Lower lobe of right lung (tissue), 2 donors: ENCODE data around the gene LBP. TPM values are rescaled to one million over a fixed set of nuclear protein-coding genes. Genes with fewer than 3 reads are reported as not detected.
"Not testable (repeated sequence)": the region's sequence is repeated elsewhere in the genome, so short reads cannot be mapped to it uniquely, and the experiment has no call there.

ENCODE experiments used
- ATAC-seq, 2 donors: fragments of 200-7000 bp; cut with Tn5 transposase; one replicate each; pipeline ENCODE4 v1.9.1; 2020 to 2022; ENCODE audit warnings: mild to moderate bottlenecking in 2 of 2, moderate library complexity in 2 of 2
- DNase-seq: peaks from one replicate; pipeline ENCODE4 v3.0.0-alpha.2; 2020
- H3K27ac ChIP-seq: fragments of 200-600 bp; one replicate; pipeline ENCODE4 v1.8.0; 2022
- H3K27me3 ChIP-seq: fragments of 200-600 bp; one replicate; pipeline ENCODE4 v1.8.0; 2022; ENCODE audit warnings: low read depth
- H3K36me3 ChIP-seq: fragments of 200-600 bp; one replicate; pipeline ENCODE4 v1.8.0; 2022; ENCODE audit warnings: mild to moderate bottlenecking
- H3K4me1 ChIP-seq: fragments of 200-600 bp; one replicate; pipeline ENCODE4 v1.8.0; 2022
- H3K4me3 ChIP-seq: fragments of 200-600 bp; one replicate; pipeline ENCODE4 v1.8.0; 2022; ENCODE audit warnings: mild to moderate bottlenecking
- H3K9me3 ChIP-seq: fragments of 200-600 bp; one replicate; pipeline ENCODE4 v1.8.0; 2022
- intact Hi-C: fragments of 100-400 bp; cut with DNase I; formaldehyde crosslinking; loops from one replicate; pipeline ENCODE4 v1.11.0; 2022
- total RNA-seq: library from RNA; stranded (reverse); fragmentation: NEBNext Ultra II Directional; extraction: Animal tissue kit (Norgen Biotek cat#: 25700); gene quantifications from one replicate; pipeline ENCODE4 v1.2.1, GENCODE V29; 2021
- TF ChIP-seq, protein P1 (sequence below): fragments of 200-600 bp; IDR thresholded peaks from one replicate; pipeline ENCODE4 v1.8.0; 2022; ENCODE audit warnings: antibody characterized with exemption, mild to moderate bottlenecking
- donor health status: DM: no; HTN: yes; CAD: no; lungs with severe emphysema.

The LBP gene
- total RNA-seq, 1 donor from 2014 or later = not detected

- no peaks in the 10 kb centered on the region for H3K27me3 ChIP-seq
- no peaks in the 10 kb centered on the region for H3K9me3 ChIP-seq
- H3K4me3 ChIP-seq = no peak overlapping the region
- intact Hi-C loops = no loop called here
- H3K4me1 ChIP-seq = no peaks in the 10 kb centered on the region
- DNase-seq (no peak), ATAC-seq (no peak)
- TF ChIP-seq, protein P1, sequence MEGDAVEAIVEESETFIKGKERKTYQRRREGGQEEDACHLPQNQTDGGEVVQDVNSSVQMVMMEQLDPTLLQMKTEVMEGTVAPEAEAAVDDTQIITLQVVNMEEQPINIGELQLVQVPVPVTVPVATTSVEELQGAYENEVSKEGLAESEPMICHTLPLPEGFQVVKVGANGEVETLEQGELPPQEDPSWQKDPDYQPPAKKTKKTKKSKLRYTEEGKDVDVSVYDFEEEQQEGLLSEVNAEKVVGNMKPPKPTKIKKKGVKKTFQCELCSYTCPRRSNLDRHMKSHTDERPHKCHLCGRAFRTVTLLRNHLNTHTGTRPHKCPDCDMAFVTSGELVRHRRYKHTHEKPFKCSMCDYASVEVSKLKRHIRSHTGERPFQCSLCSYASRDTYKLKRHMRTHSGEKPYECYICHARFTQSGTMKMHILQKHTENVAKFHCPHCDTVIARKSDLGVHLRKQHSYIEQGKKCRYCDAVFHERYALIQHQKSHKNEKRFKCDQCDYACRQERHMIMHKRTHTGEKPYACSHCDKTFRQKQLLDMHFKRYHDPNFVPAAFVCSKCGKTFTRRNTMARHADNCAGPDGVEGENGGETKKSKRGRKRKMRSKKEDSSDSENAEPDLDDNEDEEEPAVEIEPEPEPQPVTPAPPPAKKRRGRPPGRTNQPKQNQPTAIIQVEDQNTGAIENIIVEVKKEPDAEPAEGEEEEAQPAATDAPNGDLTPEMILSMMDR = no peak
- H3K27ac ChIP-seq = no peak overlapping the region
- H3K36me3 ChIP-seq = no peaks in the 10 kb centered on the region
Measured at GRCh38 chr20:38402089-38402488, 55.8 kb downstream of the LBP start.

- no peaks in the 10 kb centered on the region for H3K4me1 ChIP-seq
- TF ChIP-seq, protein P1 = no peak
- H3K36me3 ChIP-seq = no peaks in the 10 kb centered on the region
- intact Hi-C loops = no loop called here
- no peaks in the 10 kb centered on the region for H3K27me3 ChIP-seq
- no peak for ATAC-seq
- H3K9me3 ChIP-seq = no peaks in the 10 kb centered on the region
- H3K4me3 ChIP-seq = no peak overlapping the region
- no peak overlapping the region for H3K27ac ChIP-seq
- no peak for DNase-seq
Measured at GRCh38 chr20:38402816-38403215, 56.5 kb downstream of the LBP start.

DNA sequence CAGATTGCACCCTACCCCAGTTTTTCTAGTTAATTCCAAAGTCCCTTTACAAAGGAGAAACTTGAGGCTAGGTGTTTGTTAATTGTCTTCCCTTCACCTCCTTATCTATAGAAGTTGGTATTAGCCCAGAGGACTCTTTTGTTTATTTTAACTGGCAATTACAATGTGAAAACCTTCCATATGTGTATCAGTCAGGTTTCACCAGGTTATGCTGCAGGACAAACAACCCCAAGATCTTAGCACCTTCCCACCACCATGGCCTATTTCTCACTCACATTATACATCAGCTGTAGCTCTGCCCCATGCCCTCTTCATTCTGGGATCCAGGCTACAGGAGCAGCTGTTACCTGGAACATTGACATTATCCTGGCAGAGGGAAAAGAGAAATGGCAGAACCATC is 57.7 kb downstream of the LBP start:
- Histone ChIP-seq H3K4me3 (no peak overlapping the region), H3K36me3 (no peaks in the 10 kb centered on the region), H3K27ac (no peak overlapping the region), H3K9me3 (no peaks in the 10 kb centered on the region), H3K27me3 (no peaks in the 10 kb centered on the region), H3K4me1 (no peaks in the 10 kb centered on the region)
- ATAC-seq (no peak), DNase-seq (no peak)
- intact Hi-C loops = no loop called here
- TF ChIP-seq, protein P1 = no peak

- Histone ChIP-seq H3K36me3 (no peaks in the 10 kb centered on the region), H3K4me1 (no peaks in the 10 kb centered on the region), H3K27ac (no peak overlapping the region), H3K9me3 (no peaks in the 10 kb centered on the region), H3K27me3 (no peaks in the 10 kb centered on the region), H3K4me3 (no peak overlapping the region)
- TF ChIP-seq, protein P1 = no peak
- intact Hi-C loops = no loop called here
- DNase-seq = no peak
- ATAC-seq = no peak
Measured at GRCh38 chr20:38405132-38405531, 58.9 kb downstream of the LBP start.

GRCh38 chr20:38406476-38406875 is 60.2 kb downstream of the LBP start:
- intact Hi-C loops = no loop called here
- H3K36me3 ChIP-seq = peaks cover 3% of the 10 kb centered on the region
- DNase-seq = no peak
- H3K27me3 ChIP-seq = no peaks in the 10 kb centered on the region
- ATAC-seq = no peak
- H3K4me3 ChIP-seq = no peak overlapping the region
- H3K27ac ChIP-seq = no peak overlapping the region
- H3K9me3 ChIP-seq = no peaks in the 10 kb centered on the region
- TF ChIP-seq, protein P1 = no peak
- H3K4me1 ChIP-seq = no peaks in the 10 kb centered on the region

DNA sequence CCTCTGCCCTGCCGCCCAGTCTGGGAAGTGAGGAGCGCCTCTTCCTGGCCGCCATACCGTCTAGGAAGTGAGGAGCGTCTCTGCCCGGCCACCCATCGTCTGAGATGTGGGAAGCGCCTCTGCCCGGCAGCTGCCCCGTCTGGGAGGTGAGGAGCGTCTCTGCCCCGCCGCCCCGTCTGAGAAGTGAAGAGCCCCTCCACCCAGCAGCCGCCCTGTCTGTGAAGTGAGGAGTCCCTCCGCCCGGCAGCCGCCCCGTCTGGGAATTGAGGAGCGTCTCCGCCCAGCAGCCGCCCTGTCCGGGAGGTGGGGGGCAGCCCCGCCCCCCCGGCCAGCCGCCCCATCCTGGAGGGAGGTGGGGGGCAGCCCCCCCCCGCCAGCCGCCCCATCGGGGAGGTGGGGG is 61.0 kb downstream of the LBP start:
- Histone ChIP-seq H3K36me3 (peaks cover 3% of the 10 kb centered on the region), H3K4me1 (no peaks in the 10 kb centered on the region), H3K9me3 (no peaks in the 10 kb centered on the region), H3K27ac (no peak overlapping the region), H3K4me3 (no peak overlapping the region), H3K27me3 (no peaks in the 10 kb centered on the region)
- DNase-seq (no peak), ATAC-seq (no peak)
- intact Hi-C loops = no loop called here
- TF ChIP-seq, protein P1 = no peak

DNA sequence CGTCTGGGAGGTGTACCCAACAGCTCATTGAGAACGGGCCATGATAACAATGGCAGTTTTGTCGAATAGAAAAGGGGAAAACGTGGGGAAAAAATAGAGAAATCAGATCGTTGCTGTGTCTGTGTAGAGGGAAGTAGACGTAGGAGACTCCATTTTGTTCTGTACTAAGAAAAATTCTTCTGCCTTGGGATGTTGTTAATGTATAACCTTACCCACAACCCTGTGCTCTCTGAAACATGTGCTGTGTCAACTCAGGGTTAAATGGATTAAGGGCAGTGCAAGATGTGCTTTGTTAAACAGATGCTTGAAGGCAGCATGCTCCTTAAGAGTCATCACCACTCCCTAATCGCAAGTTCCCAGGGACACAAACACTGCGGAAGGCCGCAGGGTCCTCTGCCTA is 61.5 kb downstream of the LBP start:
- intact Hi-C loops, H3K27ac ChIP-seq, H3K4me3 ChIP-seq: not testable (repeated sequence)

More for the DNA sequence above, 61.5 kb downstream of the LBP start:
- H3K27me3 ChIP-seq, H3K9me3 ChIP-seq, DNase-seq, H3K4me1 ChIP-seq, ATAC-seq, H3K36me3 ChIP-seq: not testable (repeated sequence)
